ENCODE measurements around the gene MIER2. TPM values are rescaled to one million over a fixed set of nuclear protein-coding genes. Genes with fewer than 3 reads are reported as not detected.

The MIER2 gene
- total RNA-seq, 4 donors from 2014 or later: 8.6 to 25.7 (median 16.6) TPM

DNA sequence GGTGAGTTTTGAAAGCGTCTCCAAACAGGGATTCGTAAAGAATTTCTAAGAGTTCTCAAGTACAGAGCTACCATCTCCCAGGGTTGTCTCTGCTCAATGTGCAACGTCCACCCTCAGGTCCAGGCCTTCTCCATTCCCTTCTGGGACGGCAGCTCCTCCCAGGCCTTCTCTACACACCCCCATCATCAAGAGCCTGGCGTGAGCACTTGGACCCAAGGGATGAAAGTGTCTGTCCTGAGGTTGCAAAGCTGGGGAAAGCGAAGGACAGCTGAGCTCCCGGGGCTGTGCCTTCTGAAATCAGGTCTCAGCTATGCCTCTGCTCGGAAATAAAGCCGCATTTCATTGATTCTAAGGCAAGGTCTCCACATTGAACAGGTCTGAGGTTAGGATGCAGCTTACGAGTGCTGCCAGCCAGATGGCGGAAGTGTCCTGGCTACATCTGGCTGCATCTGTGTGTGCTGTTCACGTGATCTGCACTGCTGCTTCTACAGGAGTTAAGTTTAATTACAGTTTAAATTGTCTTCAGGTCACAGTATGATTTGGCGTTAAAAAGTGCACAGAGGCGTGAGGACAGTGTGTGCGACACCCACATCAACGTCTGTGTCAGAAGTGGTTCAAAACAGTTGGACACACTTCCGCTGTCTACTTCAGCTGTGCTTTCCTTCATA is 27.0 kb upstream of the MIER2 start:
- TF ChIP-seq, protein P1, sequence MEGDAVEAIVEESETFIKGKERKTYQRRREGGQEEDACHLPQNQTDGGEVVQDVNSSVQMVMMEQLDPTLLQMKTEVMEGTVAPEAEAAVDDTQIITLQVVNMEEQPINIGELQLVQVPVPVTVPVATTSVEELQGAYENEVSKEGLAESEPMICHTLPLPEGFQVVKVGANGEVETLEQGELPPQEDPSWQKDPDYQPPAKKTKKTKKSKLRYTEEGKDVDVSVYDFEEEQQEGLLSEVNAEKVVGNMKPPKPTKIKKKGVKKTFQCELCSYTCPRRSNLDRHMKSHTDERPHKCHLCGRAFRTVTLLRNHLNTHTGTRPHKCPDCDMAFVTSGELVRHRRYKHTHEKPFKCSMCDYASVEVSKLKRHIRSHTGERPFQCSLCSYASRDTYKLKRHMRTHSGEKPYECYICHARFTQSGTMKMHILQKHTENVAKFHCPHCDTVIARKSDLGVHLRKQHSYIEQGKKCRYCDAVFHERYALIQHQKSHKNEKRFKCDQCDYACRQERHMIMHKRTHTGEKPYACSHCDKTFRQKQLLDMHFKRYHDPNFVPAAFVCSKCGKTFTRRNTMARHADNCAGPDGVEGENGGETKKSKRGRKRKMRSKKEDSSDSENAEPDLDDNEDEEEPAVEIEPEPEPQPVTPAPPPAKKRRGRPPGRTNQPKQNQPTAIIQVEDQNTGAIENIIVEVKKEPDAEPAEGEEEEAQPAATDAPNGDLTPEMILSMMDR (IDR thresholded peaks at IDR 0.05): no peak
- DNase-seq (ENCODE audit: low spot score) (no peak), ATAC-seq (ENCODE audit: low FRiP score) (no peak)

DNA sequence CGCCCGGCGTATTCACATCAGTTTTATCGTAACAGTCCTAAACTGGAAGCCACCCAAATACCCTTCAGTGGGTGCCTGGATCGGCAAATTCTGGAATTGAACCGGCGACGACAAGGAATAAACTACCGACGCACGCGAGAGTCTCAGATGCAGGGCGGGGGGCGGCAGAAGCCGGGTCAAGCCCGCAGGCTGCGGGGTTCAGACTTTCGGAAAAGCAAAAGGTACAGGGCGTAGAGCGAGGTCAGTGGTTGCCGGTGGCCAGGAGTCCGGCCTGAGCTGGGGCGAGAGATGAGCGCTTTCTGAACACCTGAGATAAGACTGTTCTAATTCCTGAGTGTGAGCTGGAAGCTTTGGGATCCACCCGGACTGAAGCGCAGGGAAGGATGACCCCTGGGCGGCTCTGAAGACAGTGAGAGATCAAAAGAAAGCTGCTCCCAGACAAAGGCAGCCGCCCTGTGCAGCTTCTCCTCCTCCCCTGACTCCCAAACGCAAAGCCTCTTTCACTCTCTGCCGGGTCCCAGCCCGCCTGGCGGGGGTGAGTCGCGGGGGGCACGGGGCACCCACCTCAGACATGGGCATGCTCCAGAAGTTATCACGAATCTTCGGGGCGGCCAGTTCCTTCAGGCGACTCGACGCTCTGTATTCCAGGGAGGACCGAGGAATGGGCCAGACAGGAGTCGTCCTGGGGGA is 26.2 kb upstream of the MIER2 start:
- TF ChIP-seq, protein P1 (IDR thresholded peaks at IDR 0.05): no peak
- ATAC-seq (ENCODE audit: low FRiP score) (no peak), DNase-seq (ENCODE audit: low spot score) (no peak)

DNA sequence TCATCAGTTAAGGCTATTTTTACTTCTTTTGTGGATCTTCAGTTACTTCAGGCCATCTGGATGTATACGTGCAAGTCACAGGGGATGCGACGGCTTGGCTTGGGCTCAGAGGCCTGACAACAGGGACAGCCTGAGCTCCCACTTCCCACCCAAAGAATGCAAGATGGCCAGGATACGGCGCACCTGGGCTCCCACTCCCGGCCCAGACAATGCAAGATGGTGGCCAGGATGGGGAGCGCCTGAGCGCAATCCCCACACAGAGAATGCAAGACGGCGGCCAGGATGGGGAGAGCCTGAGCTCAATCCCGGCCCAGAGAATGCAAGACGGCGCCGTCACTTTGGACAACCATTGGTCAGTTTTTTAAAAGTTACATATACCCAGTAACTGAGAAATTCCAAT is 25.3 kb upstream of the MIER2 start:
- TF ChIP-seq, protein P1 (IDR thresholded peaks at IDR 0.05): no peak
- ATAC-seq (ENCODE audit: low FRiP score): no peak
- no peak for DNase-seq (ENCODE audit: low spot score)

DNA sequence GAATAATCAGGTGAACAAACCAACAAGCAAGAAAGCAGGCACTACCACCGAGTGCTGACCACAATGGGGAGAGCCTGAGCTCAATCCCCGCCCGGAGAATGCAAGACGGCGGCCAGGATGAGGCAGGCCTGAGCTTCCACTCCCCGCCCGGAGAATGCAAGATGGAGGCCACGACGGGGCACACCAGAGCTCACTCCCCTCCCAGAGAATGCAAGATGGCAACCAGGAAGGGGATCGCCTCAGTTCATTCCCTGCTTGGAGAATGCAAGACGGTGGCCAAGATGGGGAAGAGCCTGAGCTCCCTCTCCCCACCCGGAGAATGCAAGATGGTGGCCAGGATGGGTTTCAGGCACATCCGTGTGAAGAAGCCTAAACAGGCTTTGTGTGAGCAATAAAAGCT is 24.7 kb upstream of the MIER2 start:
- DNase-seq (ENCODE audit: low spot score) (no peak), ATAC-seq (ENCODE audit: low FRiP score) (no peak)
- TF ChIP-seq, protein P1 (IDR thresholded peaks at IDR 0.05): no peak

DNA sequence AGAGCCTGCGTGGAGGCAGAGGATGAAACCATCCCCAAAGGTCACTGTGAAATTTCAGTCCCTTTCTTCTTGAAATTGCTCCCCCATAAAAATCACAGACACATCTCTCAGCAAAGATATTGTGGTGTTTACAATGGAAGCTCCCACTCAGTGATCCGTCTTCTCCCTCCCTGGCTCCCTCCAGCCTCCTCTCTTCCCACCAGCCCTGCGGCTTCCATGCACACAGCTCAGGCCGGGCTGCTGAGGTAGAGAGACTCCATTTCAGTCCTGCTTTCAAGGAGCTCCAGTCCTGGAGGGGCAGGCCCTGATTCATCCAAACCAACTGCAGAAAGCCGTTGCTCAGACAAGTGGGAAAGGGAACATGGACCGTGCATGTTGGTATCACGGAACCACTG is 24.0 kb upstream of the MIER2 start:
- TF ChIP-seq, protein P1 (IDR thresholded peaks at IDR 0.05): no peak
- DNase-seq (ENCODE audit: low spot score) (no peak), ATAC-seq (ENCODE audit: low FRiP score) (no peak)

DNA sequence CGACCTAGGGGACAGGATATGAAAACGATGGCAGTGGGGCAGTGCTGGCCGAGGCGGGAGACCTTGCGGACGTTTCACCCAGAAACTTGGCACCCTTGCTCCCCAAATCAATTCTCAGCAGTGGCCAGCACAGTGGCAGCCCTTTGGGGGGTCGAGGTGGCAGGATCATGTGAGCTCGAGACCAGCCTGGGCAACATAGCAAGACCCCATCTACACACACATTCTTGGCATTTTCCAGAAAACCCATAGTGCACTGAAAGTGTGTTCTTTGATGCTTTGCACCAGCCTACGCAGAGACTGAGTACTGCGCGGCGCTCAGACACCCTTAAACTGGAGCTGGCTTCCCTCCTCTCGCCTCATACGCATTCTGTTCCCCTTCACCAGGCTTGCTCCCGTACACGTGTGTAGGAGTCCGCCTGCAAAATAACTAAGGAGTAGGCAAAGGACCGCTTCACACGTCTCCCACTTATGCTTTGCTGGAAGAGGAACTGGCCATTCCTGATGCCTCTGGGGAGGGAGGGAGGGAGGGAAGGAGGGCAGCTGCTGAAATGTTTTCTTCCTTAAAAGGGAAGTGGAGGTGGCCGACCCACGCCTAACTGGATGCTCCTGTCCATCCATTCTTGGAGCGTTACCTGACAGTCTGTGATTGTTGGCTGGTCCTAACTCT is 23.5 kb upstream of the MIER2 start:
- no peak for ATAC-seq (ENCODE audit: low FRiP score)
- TF ChIP-seq, protein P1 (IDR thresholded peaks at IDR 0.05): no peak
- DNase-seq (ENCODE audit: low spot score): no peak

All from omental fat pad (tissue), 4 donors.